T47D (cell line): ENCODE measurements around the gene DAW1.

Experiments
- DNase-seq, 2 experiments: peaks; one replicate each; pipeline versions ENCODE4 v3.0.0 to v3.0.0-alpha.2; 2011 to 2012; ENCODE audit warnings: low read depth in 1 of 2, low spot score in 1 of 2
- JUND ChIP-seq: IDR thresholded peaks from 2 replicates; pipeline ENCODE4 v1.6.1; 2012; ENCODE audit warnings: low read depth
- in situ Hi-C: cut with HindIII; loops from 2 replicates; pipeline ENCODE4 v1.10.0; 2016; ENCODE audit warnings: low sequenced_read_pairs, low pct_unique_long_range_greater_than_20kb

The DAW1 gene

GRCh38 chr2:227867386-227867785 is 4.0 kb upstream of the DAW1 start:
- in situ Hi-C loops, result no loop called here
- no peak for TF ChIP-seq JUND
- DNase-seq, result no peak

GRCh38 chr2:227870710-227871374 is 589 bp upstream of the DAW1 start:
- in situ Hi-C loops, result no loop called here
- no peak for DNase-seq
- no peak for TF ChIP-seq JUND

GRCh38 chr2:227872676-227873075 is 1.2 kb downstream of the DAW1 start:
- no peak for DNase-seq
- in situ Hi-C loops, result no loop called here
- TF ChIP-seq JUND, result no peak

GRCh38 chr2:227876300-227876801 is 4.9 kb downstream of the DAW1 start:
- TF ChIP-seq JUND, result no peak
- no peak for DNase-seq
- in situ Hi-C loops, result no loop called here

- TF ChIP-seq JUND, result no peak
- DNase-seq, result no peak
- in situ Hi-C loops, result no loop called here
Measured at GRCh38 chr2:227877421-227878310, 6.2 kb downstream of the DAW1 start.

GRCh38 chr2:227880460-227880859 is 9.0 kb downstream of the DAW1 start:
- no peak for DNase-seq
- TF ChIP-seq JUND, result no peak
- in situ Hi-C loops, result no loop called here

- no peak for TF ChIP-seq JUND
- in situ Hi-C loops, result no loop called here
Measured at GRCh38 chr2:227881866-227882517, 10.6 kb downstream of the DAW1 start.

GRCh38 chr2:227884511-227884947 is 13.1 kb downstream of the DAW1 start:
- in situ Hi-C loops, result no loop called here
- DNase-seq, result peak; percentile 28 to 75
- TF ChIP-seq JUND, result no peak

More at GRCh38 chr2:227881866-227882517, 10.6 kb downstream of the DAW1 start:
- no peak for DNase-seq

- no peak for TF ChIP-seq JUND
- in situ Hi-C loops, result no loop called here
- DNase-seq, result no peak
Measured at GRCh38 chr2:227886149-227886548, 14.7 kb downstream of the DAW1 start.

GRCh38 chr2:227888289-227888688 is 16.9 kb downstream of the DAW1 start:
- no peak for TF ChIP-seq JUND
- DNase-seq, result peak in 1 of 2 experiments; percentile 18
- in situ Hi-C loops, result no loop called here

GRCh38 chr2:227889336-227889735 is 17.9 kb downstream of the DAW1 start:
- in situ Hi-C loops, result no loop called here
- TF ChIP-seq JUND, result no peak
- DNase-seq, result no peak

GRCh38 chr2:227890495-227891079 is 19.2 kb downstream of the DAW1 start:
- DNase-seq, result peak; percentile 25 to 51
- in situ Hi-C loops, result no loop called here
- no peak for TF ChIP-seq JUND
